ELF-1 (cell line): ENCODE results near the gene HPX.

Source experiments
- DNase-seq: peaks from one replicate; pipeline ENCODE4 v3.0.0-alpha.2; 2016; ENCODE audit warnings: low read depth, low spot score

Gene HPX

GRCh38 chr11:6440906-6441358 lies at the start of gene HPX:
Gene HPX, minus strand, starts transcription at chr11:6440987. Its CDS starts 24 bp downstream, at chr11:6440963.
- no peak for DNase-seq

DNA sequence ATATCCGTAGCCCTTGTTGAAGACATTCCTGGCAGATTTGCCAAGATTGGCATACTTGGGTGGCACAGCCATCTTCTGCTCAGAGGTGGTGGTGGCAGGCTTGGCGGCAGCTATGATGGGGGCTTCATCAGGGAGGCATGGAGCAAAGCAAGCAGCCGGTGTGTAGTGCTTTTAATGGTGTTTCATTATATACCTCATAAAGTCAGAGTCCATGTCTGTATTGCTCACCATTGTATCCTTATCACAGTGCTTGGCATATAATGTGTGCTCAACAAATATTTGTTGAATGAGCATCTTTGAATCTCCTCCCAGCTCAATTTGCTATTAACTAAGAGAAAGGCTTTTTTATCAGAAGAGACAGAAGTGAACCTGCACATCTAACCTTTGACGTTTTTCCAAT lies 48.5 kb upstream of the HPX start:
- no peak for DNase-seq

DNA sequence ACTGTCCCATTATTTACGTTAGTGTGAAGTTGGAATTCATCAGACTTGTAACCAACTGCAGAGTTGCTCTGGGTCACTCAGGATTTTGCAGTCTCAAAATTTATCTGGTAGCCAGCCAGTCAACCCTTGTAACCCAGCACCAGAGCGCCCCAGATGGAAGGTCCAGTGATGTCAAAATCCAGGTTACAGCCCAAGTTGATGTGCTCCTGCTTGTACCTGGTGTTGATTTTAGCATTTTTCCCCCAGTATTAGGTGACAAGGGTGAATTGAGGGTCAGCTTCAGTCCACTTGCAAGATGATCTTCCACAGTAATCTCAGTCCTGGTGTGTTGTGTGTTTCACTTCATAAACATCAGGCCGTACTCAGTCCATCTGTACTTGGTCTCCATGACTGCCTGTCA lies 48.0 kb upstream of the HPX start:
- DNase-seq, result no peak

GRCh38 chr11:6488342-6488741 lies 47.6 kb upstream of the HPX start:
- DNase-seq, result no peak

DNA sequence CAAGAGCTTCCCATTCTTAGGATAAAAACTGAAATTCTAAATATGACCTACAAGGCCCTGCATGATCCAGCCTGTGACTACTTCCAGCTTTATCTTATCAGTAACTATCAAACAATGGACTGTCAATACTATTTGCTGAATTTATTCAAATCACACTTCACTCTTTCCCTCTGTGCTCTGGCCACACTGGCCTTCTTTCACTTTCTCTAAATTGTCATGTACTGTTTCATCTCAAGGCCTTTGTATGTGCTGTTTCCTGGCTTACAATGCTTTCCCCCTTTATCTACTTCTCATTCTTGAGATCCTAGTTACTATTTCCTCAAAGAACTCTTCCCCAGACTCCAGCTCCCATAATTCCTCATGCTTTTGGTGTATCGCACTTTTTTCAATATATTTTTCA lies 46.2 kb upstream of the HPX start:
- no peak for DNase-seq

GRCh38 chr11:6486256-6486655 lies 45.5 kb upstream of the HPX start:
- DNase-seq, result no peak

DNA sequence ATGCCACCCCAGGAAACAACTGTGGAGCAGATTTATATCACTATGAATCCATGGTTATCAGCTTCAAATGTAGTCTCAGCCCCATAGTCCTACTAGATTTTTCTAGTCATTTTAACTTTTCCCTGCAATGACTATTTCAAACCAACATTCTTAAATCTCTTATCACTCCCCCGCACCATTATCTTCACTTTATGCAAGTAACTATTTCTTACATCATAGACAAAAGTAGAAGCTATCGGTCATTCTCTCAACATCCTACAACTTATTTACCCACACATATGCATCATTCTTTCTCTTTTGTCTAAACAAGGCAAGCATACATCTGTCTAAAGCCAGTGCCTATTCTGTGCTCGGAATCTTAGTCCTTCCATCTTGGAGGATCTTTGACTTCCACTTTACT lies 44.9 kb upstream of the HPX start:
- no peak for DNase-seq

DNA sequence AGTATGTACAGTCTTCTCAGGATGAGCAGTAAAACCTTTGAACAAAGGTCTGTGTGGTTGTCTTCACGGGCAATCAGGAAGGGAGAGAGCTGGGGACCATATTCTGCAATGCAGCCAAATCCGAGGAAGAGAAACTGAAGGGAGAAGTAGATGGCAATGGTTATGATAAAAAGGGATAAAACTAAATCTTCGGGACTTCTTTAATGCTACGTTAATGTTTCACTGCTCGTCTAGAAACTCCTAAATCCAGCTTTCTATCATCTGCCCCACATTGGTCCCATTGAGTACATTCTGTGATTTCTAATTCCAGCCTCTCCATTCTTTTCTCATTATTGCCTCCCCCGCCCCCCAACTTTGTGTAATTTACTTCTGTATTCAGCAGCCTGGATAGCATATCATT lies 42.2 kb upstream of the HPX start:
- DNase-seq, result no peak

- DNase-seq, result no peak
Observed at GRCh38 chr11:6482441-6482840, 41.7 kb upstream of the HPX start.

DNA sequence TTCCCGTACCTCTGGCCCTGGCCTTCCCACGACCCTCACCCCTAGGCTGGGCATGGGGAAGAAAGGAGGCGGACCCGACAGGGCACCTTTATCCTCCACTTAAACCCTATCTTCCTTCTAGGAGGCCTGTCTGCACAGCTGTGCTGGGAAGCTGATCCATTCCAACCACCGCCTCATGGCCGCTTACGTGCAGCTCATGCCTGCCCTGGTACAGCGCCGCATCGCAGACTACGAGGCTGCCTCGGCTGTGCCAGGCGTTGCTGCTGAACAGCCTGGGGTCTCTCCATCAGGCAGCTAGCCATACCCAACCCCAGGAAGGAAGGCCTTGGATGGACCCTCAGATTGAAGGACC lies 41.1 kb upstream of the HPX start:
- no peak for DNase-seq

DNA sequence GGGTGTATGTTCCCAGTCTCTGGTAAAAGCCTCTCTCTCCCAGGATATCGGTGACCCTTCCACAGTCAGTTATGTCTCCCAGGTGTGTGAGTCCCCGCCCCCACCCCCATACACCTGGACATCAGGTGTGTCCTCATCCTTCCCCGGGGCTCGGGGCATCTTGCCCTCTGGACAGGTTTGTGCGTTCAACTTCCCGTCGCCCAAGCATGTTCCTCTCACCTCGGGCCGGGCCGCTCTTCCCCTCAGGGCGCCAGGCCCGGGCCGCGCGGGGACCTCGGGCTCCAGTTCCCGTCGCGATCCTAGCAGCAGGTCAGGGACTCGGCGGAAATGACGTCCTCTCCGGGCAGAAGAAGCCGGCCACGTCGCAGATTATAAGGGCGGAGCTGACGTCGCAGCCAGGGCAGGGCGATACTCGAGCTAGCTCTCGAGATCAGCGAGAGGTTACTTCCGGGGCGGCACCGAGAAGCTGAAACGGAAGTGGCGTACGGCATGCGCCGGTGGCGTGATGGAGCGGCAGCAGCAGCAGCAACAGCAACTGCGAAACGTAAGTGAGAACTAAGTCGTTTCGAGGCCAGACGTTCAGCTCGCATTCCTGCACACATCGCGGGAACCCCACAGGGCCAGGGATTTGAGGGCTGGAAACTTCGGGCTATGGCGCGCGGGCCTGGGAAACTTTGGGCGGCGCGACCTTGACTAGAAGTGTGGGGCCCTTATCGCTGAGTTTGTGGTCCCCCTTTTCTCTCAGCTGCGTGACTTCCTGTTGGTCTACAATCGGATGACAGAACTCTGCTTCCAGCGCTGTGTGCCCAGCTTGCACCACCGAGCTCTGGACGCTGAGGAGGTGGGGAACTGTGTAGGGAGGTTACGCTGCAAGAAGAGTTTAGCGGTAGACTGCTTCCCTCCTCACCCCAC lies 40.5 kb upstream of the HPX start, which contains the start of the genes ARFIP2 and TIMM10B:
TSS of gene ARFIP2 (minus strand) at position 320 of the 912 bp plus-strand sequence. CDS start 910 bp downstream, outside the sequence.
TSS of gene TIMM10B (plus strand) at position 490 of the 912 bp plus-strand sequence. CDS start at position 506, 16 bp downstream.
- peak; percentile 99 for DNase-seq

DNA sequence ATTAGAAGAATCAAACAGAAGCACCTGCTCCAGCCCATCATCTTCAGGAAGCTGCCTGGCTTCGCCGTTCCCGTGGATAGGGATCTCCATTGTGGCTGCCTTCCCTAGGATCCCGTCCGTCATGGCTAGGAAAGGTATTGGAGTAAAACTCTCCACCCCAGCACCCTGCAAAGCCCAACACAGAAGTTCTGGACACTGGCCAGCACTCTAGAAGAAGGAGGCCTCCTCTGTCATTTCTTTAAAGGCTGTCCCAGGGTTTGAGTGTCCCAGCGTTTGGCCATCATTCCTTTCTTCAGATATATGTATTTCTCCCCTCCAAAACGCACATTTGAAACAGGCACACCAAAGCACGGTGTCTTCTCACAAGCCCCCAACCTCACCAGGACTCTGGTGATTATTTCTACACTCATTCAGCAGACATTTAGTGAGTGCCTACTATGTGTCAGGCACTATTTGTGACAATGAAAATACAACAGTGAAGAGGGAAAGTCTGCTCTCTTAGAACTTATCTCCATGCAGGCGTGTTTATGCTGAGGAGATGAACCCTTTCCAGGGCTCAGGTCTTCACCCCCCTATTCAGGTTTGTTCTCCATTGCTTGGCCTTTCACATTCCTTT lies 39.6 kb upstream of the HPX start:
- no peak for DNase-seq

GRCh38 chr11:6476571-6476970 lies 35.8 kb upstream of the HPX start:
- DNase-seq, result peak; percentile 6

GRCh38 chr11:6475936-6476335 lies 35.1 kb upstream of the HPX start:
- peak; percentile 30 for DNase-seq

GRCh38 chr11:6474806-6475500 lies 34.2 kb upstream of the HPX start:
- peak; percentile 27 for DNase-seq

- no peak for DNase-seq
Observed at GRCh38 chr11:6474413-6474792, 33.6 kb upstream of the HPX start.

DNA sequence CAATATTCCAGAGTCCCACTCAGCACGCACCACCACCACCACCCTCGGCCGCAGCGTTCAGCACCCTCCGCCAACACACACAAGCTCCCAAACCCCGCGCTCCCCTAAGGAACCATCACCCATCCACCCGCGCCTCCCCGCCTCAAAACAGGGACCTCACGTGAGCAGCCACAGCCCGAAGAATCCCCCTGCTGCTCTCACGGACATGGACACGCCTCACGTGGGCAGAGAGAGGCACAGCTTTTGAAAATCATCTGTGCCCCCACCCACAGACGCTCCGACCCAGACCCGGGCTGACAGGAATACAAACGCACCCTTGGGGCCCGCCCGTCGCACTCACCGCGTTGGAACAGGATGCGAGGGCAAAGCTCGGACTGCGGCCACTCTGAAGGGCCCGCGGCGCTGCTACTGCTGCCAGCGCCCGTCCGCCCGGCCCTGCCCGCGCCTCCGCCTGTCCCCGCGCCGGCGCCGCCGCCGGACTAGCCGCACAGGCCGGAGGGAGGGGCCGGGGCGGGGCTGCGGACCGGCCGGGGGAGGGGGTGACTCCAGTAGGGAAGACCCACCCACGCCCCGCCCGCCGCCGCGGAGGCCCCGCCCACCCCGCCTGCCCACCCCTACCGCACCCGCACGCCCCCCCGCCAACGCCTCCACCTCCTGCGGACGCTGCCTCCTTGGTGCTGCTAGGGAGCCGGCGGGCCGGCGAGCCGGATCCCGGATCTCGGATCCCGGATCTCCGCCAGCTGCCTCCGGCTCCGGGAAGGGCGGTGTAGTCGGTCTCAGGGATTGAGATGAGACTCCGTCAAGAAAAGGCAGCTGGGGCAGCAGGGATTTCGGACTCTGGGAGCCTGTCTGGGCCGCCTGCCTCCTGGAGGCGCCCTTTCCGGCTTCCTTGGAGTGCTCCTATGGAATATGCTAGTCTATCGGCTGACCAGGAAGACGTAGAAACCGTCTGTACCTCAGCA lies 32.9 kb upstream of the HPX start, which contains the start of gene TRIM3:
TSS of gene TRIM3 (minus strand) at position 491 of the 962 bp plus-strand sequence. CDS start 8,246 bp downstream, outside the sequence.
- DNase-seq, result peak; percentile 90

GRCh38 chr11:6472934-6473333 lies 32.1 kb upstream of the HPX start:
- DNase-seq, result no peak

GRCh38 chr11:6469599-6469998 lies 28.8 kb upstream of the HPX start:
- no peak for DNase-seq

- peak; percentile 98 for DNase-seq
Observed at GRCh38 chr11:6468712-6469495, 28.1 kb upstream of the HPX start.
